ENCODE data around the gene CTSW.

DNA sequence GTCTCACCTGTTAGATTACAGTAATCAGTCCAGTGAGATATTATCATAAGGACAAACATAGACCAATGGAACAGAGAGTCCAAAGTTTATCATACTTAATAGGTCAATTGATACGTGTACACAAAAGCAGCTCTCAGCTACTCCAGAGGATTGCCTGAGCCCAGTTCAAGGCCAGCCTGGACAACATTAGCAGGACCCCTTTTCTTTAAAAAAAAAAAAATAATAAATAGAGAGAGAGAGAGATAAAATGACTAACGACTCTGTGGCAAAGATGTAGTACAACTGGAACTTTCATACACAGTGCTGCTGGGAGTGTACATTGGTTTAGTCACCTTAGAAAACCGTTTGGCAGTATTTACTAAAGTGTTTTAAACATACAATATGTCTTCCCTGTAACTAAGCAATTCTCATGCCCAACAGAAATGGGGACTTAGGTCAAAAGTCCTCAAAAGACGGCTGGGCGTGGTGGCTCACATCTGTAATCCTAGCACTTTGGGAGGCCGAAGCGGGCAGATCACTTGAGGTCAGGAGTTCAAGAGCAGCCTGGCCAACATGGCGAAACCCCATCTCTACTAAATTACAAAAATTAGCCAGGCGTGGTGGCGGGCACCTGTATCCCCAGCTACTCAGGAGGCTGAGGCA is 35.3 kb upstream of the CTSW start:
- TF ChIP-seq, protein P1, sequence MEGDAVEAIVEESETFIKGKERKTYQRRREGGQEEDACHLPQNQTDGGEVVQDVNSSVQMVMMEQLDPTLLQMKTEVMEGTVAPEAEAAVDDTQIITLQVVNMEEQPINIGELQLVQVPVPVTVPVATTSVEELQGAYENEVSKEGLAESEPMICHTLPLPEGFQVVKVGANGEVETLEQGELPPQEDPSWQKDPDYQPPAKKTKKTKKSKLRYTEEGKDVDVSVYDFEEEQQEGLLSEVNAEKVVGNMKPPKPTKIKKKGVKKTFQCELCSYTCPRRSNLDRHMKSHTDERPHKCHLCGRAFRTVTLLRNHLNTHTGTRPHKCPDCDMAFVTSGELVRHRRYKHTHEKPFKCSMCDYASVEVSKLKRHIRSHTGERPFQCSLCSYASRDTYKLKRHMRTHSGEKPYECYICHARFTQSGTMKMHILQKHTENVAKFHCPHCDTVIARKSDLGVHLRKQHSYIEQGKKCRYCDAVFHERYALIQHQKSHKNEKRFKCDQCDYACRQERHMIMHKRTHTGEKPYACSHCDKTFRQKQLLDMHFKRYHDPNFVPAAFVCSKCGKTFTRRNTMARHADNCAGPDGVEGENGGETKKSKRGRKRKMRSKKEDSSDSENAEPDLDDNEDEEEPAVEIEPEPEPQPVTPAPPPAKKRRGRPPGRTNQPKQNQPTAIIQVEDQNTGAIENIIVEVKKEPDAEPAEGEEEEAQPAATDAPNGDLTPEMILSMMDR (IDR thresholded peaks at IDR 0.05), result no peak
- no peak for TF ChIP-seq REST (IDR thresholded peaks at IDR 0.05; ENCODE audit: insufficient read depth in 1 of 2, low read depth in 2 of 2, low read length in 1 of 2)

All from Panc1 (cell line).